K562 (cell line): ENCODE data around the gene PGF. TPM values are rescaled to one million over a fixed set of nuclear protein-coding genes. Genes with fewer than 3 reads are reported as not detected.

Experiments used
- BHLHE40 ChIP-seq: IDR thresholded peaks from 2 replicates; pipeline ENCODE4 v1.6.1; 2011; ENCODE audit warnings: low read length, improper control_type of control experiment
- CC2D1A ChIP-seq: fragments of 450-650 bp; IDR thresholded peaks from 2 replicates; pipeline ENCODE4 v1.6.1; 2017; ENCODE audit warnings: mild to moderate bottlenecking
- EWSR1 ChIP-seq: fragments of 450-650 bp; IDR thresholded peaks from 2 replicates; pipeline ENCODE4 v1.6.1; 2018; ENCODE audit warnings: borderline replicate concordance, mild to moderate bottlenecking, low read depth, moderate library complexity; ENCODE audit not compliant: partially characterized antibody
- GATAD2A ChIP-seq: fragments of 450-650 bp; IDR thresholded peaks from 2 replicates; pipeline ENCODE4 v1.6.1; 2017
- HDAC1 ChIP-seq, 2 experiments: fragments of 450-650 bp; IDR thresholded peaks; 2 replicates each; pipeline ENCODE4 v1.6.1; 2016 to 2017; ENCODE audit warnings: inconsistent platforms in 1 of 2, mild to moderate bottlenecking in 1 of 2, moderate library complexity in 1 of 2
- JUND ChIP-seq, 2 experiments: IDR thresholded peaks; 2 replicates in 1 of 2; 3 replicates in 1 of 2; pipeline ENCODE4 v1.6.1; 2011; ENCODE audit warnings: borderline replicate concordance in 2 of 2, low read depth in 2 of 2, low read length in 2 of 2, improper control_type of control experiment in 1 of 2, missing biosample characterization in 1 of 2, missing genetic modification characterization in 1 of 2, missing genetic modification reagents in 1 of 2
- MAFG ChIP-seq: fragments of 450-650 bp; conservative IDR thresholded peaks from 2 replicates; pipeline ENCODE4 v1.6.1; 2016; ENCODE audit warnings: missing genetic modification characterization, missing compliant biosample characterization
- MYNN ChIP-seq, 2 experiments: sonication (generic); formaldehyde crosslinking in 1 of 2; IDR thresholded peaks; 2 replicates each; pipeline versions ENCODE4 v1.5.0 to v1.6.1; 2016 to 2020; ENCODE audit warnings: antibody characterized with exemption in 1 of 2, missing genetic modification reagents in 1 of 2
- NR2F6 ChIP-seq: fragments of 450-650 bp; formaldehyde crosslinking; IDR thresholded peaks from 2 replicates; pipeline ENCODE4 v1.4.0; 2020; ENCODE audit warnings: mild to moderate bottlenecking
- POLR2B ChIP-seq: fragments of 450-650 bp; IDR thresholded peaks from 2 replicates; pipeline ENCODE4 v1.6.1; 2018; ENCODE audit warnings: low read depth; ENCODE audit not compliant: partially characterized antibody
- RBFOX2 ChIP-seq: fragments of 200-400 bp; formaldehyde crosslinking; IDR thresholded peaks from 2 replicates; pipeline ENCODE4 v1.6.1; 2017; ENCODE audit warnings: low read depth, mild to moderate bottlenecking, low read length, moderate library complexity
- SMC3 ChIP-seq: conservative IDR thresholded peaks from 2 replicates; pipeline ENCODE4 v1.6.1; 2011; ENCODE audit warnings: low read depth, low read length, improper control_type of control experiment; ENCODE audit not compliant: insufficient read depth
- STAG1 ChIP-seq: sonication (generic); formaldehyde crosslinking; IDR thresholded peaks from 2 replicates; pipeline ENCODE4 v1.5.0; 2020; ENCODE audit warnings: missing genetic modification reagents, borderline replicate concordance
- TAF1 ChIP-seq: IDR thresholded peaks from 2 replicates; pipeline ENCODE4 v1.6.1; 2011; ENCODE audit warnings: mild to moderate bottlenecking, low read length, moderate library complexity; ENCODE audit not compliant: insufficient read depth, control insufficient read depth, severe bottlenecking; ENCODE audit errors: extremely low read depth
- ZNF324 ChIP-seq: fragments of 250-450 bp; sonication (Bioruptor Pico); IDR thresholded peaks from 2 replicates; pipeline ENCODE4 v1.4.0; 2020; ENCODE audit warnings: mild to moderate bottlenecking
- polyA plus RNA-seq, 8 experiments: library from polyadenylated mRNA; depleted of rRNA in 4 of 8; stranded (reverse) in 5 of 8; unstranded in 3 of 8; fragments of >200 nt; fragmentation: Nextera tagmentation in 2 of 8; fragmentation: Illumina TruSeq in 1 of 8; extraction: Ambion mirVana in 2 of 8; extraction: Trizol in 1 of 8; gene quantifications; 2 replicates each; pipeline versions ENCODE4 v1.2.1 to v1.2.3, GENCODE V29; 2011 to 2014; ENCODE audit warnings: inconsistent platforms in 1 of 8, missing spikeins in 1 of 8
- total RNA-seq, 7 experiments: library from RNA; depleted of rRNA in 6 of 7; stranded (reverse); fragments of >200 nt in 6 of 7; fragmentation: Illumina TruSeq in 2 of 7; extraction: Trizol in 2 of 7; gene quantifications; 2 replicates each; pipeline versions ENCODE4 v1.2.1 to v1.2.3, GENCODE V29; 2011 to 2021; ENCODE audit warnings: low replicate concordance in 1 of 7
- TF ChIP-seq, protein P1 (sequence below): fragments of 450-650 bp; formaldehyde crosslinking; IDR thresholded peaks from 2 replicates; pipeline ENCODE4 v1.4.0; 2020; ENCODE audit warnings: mild to moderate bottlenecking, mixed read lengths
- TF ChIP-seq, protein P2 (sequence below): fragments of 250-450 bp; sonication (Bioruptor Pico); IDR thresholded peaks from 2 replicates; pipeline ENCODE4 v1.5.0; 2020; ENCODE audit warnings: mild to moderate bottlenecking
- TF ChIP-seq, protein P3 (sequence below): fragments of 450-650 bp; IDR thresholded peaks from 2 replicates; pipeline ENCODE4 v1.6.1; 2018; ENCODE audit not compliant: partially characterized antibody
- TF ChIP-seq, protein P4 (sequence below), 3 experiments: IDR thresholded peaks in 2 of 3; conservative IDR thresholded peaks in 1 of 3; 2 replicates each; pipeline ENCODE4 v1.5.1; 2011 to 2012; ENCODE audit warnings: low read length in 3 of 3, mild to moderate bottlenecking in 3 of 3, control low read depth in 2 of 3, improper control_type of control experiment in 1 of 3, inconsistent platforms in 1 of 3, low read depth in 1 of 3, mixed read lengths in 1 of 3, moderate library complexity in 1 of 3; ENCODE audit not compliant: insufficient read depth in 2 of 3

The PGF gene
- total and polyA plus RNA-seq, 9 of the 15 experiments (the other 6 are each of a cell fraction or from before 2014, with no cell fraction given): 0.04 to 0.44 (median 0.18) TPM

DNA sequence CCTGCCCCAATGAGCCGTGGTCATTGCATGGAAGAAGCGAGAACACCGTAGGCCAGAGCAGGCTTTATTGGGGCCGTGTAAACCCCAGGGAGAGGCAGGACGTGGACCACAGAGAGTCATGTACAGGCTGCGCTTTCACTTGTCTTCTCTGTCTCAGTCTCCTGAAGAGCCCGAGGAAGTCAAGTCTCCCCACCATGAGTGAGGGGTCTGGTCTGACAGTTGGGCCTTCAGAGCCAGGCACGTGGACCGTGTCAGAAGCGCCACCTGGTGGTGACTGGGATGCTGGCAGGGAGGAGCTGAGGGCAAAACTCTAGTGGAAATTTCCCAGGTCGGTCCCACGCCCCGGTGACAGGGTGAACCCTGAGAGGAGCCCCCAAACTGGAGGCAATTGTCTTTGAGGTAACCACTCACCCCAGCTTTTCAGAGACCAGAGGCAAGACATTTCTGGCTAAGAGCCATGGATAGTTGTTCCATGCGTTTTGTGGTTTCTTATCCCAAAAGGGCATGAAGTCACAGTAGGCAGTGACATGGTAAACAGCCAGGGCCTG is 49.7 kb downstream of the PGF start (continued):
- TF ChIP-seq STAG1 (CRISPR knock-in tag) (peak; percentile 62; the same call in 1 of the 2 replicates), GATAD2A (no peak), MYNN (IDR thresholded peaks at IDR 0.05) (0 out of 2 replicates have a peak, but pooled peaks have one; percentile 12), MYNN (CRISPR knock-in tag; IDR thresholded peaks at IDR 0.05) (no peak), EWSR1 (no peak), HDAC1 (IDR thresholded peaks at IDR 0.05) (0 out of 4 replicates have a peak, but pooled peaks of 1 of the 2 experiments have one; percentile 30), RBFOX2 (no peak), SMC3 (peak; percentile 87), MAFG (tag) (no peak), ZNF324 (CRISPR knock-in tag) (no peak), BHLHE40 (peak; percentile 77), POLR2B (peak; percentile 24), JUND (IDR thresholded peaks at IDR 0.05; ENCODE audit: borderline replicate concordance, low read depth, low read length) (peak; percentile 45; the same call in 1 of the 2 replicates), JUND (tag; IDR thresholded peaks at IDR 0.05; ENCODE audit: borderline replicate concordance, low read depth, low read length) (no peak), NR2F6 (CRISPR knock-in tag) (no peak), CC2D1A (no peak), TAF1 (no peak)
- TF ChIP-seq, protein P1, sequence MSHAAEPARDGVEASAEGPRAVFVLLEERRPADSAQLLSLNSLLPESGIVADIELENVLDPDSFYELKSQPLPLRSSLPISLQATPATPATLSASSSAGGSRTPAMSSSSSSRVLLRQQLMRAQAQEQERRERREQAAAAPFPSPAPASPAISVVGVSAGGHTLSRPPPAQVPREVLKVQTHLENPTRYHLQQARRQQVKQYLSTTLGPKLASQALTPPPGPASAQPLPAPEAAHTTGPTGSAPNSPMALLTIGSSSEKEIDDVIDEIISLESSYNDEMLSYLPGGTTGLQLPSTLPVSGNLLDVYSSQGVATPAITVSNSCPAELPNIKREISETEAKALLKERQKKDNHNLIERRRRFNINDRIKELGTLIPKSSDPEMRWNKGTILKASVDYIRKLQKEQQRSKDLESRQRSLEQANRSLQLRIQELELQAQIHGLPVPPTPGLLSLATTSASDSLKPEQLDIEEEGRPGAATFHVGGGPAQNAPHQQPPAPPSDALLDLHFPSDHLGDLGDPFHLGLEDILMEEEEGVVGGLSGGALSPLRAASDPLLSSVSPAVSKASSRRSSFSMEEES: no peak
- TF ChIP-seq, protein P2, sequence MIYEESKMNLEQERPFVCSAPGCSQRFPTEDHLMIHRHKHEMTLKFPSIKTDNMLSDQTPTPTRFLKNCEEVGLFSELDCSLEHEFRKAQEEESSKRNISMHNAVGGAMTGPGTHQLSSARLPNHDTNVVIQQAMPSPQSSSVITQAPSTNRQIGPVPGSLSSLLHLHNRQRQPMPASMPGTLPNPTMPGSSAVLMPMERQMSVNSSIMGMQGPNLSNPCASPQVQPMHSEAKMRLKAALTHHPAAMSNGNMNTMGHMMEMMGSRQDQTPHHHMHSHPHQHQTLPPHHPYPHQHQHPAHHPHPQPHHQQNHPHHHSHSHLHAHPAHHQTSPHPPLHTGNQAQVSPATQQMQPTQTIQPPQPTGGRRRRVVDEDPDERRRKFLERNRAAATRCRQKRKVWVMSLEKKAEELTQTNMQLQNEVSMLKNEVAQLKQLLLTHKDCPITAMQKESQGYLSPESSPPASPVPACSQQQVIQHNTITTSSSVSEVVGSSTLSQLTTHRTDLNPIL (CRISPR knock-in tag): no peak
- TF ChIP-seq, protein P3, sequence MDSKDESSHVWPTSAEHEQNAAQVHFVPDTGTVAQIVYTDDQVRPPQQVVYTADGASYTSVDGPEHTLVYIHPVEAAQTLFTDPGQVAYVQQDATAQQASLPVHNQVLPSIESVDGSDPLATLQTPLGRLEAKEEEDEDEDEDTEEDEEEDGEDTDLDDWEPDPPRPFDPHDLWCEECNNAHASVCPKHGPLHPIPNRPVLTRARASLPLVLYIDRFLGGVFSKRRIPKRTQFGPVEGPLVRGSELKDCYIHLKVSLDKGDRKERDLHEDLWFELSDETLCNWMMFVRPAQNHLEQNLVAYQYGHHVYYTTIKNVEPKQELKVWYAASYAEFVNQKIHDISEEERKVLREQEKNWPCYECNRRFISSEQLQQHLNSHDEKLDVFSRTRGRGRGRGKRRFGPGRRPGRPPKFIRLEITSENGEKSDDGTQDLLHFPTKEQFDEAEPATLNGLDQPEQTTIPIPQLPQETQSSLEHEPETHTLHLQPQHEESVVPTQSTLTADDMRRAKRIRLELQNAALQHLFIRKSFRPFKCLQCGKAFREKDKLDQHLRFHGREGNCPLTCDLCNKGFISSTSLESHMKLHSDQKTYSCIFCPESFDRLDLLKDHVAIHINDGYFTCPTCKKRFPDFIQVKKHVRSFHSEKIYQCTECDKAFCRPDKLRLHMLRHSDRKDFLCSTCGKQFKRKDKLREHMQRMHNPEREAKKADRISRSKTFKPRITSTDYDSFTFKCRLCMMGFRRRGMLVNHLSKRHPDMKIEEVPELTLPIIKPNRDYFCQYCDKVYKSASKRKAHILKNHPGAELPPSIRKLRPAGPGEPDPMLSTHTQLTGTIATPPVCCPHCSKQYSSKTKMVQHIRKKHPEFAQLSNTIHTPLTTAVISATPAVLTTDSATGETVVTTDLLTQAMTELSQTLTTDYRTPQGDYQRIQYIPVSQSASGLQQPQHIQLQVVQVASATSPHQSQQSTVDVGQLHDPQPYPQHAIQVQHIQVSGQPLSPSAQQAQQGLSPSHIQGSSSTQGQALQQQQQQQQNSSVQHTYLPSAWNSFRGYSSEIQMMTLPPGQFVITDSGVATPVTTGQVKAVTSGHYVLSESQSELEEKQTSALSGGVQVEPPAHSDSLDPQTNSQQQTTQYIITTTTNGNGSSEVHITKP: no peak
- TF ChIP-seq, protein P4, sequence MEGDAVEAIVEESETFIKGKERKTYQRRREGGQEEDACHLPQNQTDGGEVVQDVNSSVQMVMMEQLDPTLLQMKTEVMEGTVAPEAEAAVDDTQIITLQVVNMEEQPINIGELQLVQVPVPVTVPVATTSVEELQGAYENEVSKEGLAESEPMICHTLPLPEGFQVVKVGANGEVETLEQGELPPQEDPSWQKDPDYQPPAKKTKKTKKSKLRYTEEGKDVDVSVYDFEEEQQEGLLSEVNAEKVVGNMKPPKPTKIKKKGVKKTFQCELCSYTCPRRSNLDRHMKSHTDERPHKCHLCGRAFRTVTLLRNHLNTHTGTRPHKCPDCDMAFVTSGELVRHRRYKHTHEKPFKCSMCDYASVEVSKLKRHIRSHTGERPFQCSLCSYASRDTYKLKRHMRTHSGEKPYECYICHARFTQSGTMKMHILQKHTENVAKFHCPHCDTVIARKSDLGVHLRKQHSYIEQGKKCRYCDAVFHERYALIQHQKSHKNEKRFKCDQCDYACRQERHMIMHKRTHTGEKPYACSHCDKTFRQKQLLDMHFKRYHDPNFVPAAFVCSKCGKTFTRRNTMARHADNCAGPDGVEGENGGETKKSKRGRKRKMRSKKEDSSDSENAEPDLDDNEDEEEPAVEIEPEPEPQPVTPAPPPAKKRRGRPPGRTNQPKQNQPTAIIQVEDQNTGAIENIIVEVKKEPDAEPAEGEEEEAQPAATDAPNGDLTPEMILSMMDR (IDR thresholded peaks at IDR 0.05 in 2 of 3, conservative IDR thresholded peaks at IDR 0.05 in 1 of 3; ENCODE audit: insufficient read depth in 2 of 3, low read depth in 1 of 3, low read length in 3 of 3): peak; percentile 81 to 94 (median 83)
